ENCODE results near the gene CLN5. TPM values are rescaled to one million over a fixed set of nuclear protein-coding genes. Genes with fewer than 3 reads are reported as not detected.

The CLN5 gene
- total and polyA plus RNA-seq, 2 of the 13 experiments (the other 11 are each of a cell fraction or from before 2014, with no cell fraction given): 10.1 to 13.7 TPM

- TF ChIP-seq TOE1 (CRISPR knock-in tag; IDR thresholded peaks at IDR 0.05) (no peak), ZBTB3 (CRISPR knock-in tag; IDR thresholded peaks at IDR 0.05; ENCODE audit: borderline replicate concordance, low read depth) (no peak), TEAD3 (CRISPR knock-in tag; optimal IDR thresholded peaks at IDR 0.05; ENCODE audit: borderline replicate concordance) (peak; percentile 27), ZNF382 (CRISPR knock-in tag; IDR thresholded peaks at IDR 0.05; ENCODE audit: borderline replicate concordance) (no peak), PRDM4 (CRISPR knock-in tag; IDR thresholded peaks at IDR 0.05; ENCODE audit: borderline replicate concordance) (no peak), NCOR1 (IDR thresholded peaks at IDR 0.05; ENCODE audit: borderline replicate concordance, low read length) (no peak), ZBTB26 (CRISPR knock-in tag; IDR thresholded peaks at IDR 0.05; ENCODE audit: borderline replicate concordance) (no peak), ZNF383 (CRISPR knock-in tag; IDR thresholded peaks at IDR 0.05; ENCODE audit: borderline replicate concordance) (no peak), THAP7 (CRISPR knock-in tag; IDR thresholded peaks at IDR 0.05) (no peak; the same call in 1 of the 2 replicates), ZNF354B (CRISPR knock-in tag; IDR thresholded peaks at IDR 0.05) (no peak), ZNF83 (CRISPR knock-in tag; IDR thresholded peaks at IDR 0.05; ENCODE audit: borderline replicate concordance) (0 out of 2 replicates have a peak, but pooled peaks have one; percentile 59), MEF2D (CRISPR knock-in tag; IDR thresholded peaks at IDR 0.05) (no peak), KDM3A (CRISPR knock-in tag; IDR thresholded peaks at IDR 0.05; ENCODE audit: low read depth) (peak; percentile 67; the same call in 1 of the 2 replicates), SMARCC2 (IDR thresholded peaks at IDR 0.05) (no peak), ZNF124 (CRISPR knock-in tag; IDR thresholded peaks at IDR 0.05) (no peak)
- TF ChIP-seq, protein P1, sequence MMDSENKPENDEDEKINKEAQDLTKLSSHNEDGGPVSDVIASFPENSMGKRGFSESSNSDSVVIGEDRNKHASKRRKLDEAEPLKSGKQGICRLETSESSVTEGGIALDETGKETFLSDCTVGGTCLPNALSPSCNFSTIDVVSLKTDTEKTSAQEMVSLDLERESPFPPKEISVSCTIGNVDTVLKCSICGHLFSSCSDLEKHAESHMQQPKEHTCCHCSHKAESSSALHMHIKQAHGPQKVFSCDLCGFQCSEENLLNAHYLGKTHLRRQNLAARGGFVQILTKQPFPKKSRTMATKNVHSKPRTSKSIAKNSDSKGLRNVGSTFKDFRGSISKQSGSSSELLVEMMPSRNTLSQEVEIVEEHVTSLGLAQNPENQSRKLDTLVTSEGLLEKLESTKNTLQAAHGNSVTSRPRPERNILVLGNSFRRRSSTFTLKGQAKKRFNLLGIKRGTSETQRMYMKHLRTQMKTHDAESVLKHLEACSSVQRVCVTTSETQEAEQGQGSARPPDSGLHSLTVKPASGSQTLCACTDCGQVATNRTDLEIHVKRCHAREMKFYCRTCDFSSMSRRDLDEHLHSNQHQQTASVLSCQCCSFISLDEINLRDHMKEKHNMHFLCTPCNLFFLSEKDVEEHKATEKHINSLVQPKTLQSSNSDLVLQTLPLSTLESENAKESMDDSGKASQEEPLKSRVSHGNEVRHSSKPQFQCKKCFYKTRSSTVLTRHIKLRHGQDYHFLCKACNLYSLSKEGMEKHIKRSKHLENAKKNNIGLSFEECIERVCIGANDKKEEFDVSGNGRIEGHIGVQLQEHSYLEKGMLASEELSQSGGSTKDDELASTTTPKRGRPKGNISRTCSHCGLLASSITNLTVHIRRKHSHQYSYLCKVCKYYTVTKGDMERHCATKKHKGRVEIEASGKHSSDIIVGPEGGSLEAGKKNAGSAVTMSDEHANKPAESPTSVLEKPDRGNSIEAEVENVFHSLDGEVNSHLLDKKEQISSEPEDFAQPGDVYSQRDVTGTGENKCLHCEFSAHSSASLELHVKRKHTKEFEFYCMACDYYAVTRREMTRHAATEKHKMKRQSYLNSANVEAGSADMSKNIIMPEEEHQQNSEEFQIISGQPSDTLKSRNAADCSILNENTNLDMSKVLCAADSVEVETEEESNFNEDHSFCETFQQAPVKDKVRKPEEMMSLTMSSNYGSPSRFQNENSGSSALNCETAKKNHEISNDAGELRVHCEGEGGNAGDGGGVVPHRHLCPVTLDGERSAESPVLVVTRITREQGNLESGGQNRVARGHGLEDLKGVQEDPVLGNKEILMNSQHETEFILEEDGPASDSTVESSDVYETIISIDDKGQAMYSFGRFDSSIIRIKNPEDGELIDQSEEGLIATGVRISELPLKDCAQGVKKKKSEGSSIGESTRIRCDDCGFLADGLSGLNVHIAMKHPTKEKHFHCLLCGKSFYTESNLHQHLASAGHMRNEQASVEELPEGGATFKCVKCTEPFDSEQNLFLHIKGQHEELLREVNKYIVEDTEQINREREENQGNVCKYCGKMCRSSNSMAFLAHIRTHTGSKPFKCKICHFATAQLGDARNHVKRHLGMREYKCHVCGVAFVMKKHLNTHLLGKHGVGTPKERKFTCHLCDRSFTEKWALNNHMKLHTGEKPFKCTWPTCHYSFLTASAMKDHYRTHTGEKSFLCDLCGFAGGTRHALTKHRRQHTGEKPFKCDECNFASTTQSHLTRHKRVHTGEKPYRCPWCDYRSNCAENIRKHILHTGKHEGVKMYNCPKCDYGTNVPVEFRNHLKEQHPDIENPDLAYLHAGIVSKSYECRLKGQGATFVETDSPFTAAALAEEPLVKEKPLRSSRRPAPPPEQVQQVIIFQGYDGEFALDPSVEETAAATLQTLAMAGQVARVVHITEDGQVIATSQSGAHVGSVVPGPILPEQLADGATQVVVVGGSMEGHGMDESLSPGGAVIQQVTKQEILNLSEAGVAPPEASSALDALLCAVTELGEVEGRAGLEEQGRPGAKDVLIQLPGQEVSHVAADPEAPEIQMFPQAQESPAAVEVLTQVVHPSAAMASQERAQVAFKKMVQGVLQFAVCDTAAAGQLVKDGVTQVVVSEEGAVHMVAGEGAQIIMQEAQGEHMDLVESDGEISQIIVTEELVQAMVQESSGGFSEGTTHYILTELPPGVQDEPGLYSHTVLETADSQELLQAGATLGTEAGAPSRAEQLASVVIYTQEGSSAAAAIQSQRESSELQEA (CRISPR knock-in tag; IDR thresholded peaks at IDR 0.05; ENCODE audit: not compliant biosample characterization): peak; percentile 91
These were observed at the start of gene CLN5 (continued) for GRCh38 chr13:76991796-76992547.

Measured in HepG2 (cell line).